OCI-LY3 (cell line): Measurements from ENCODE around the gene MFNG.

Source experiments
- CTCF ChIP-seq: fragments of 200-600, 300-600 bp; sonication (generic); IDR thresholded peaks from 2 replicates; pipeline ENCODE4 v1.5.1; 2014; ENCODE audit warnings: antibody characterized with exemption, low read length, low read depth
- EZH2phosphoT487 ChIP-seq: fragments of 200-600 bp; shearing (Covaris generic); IDR thresholded peaks from 2 replicates; pipeline ENCODE4 v1.6.1; 2018; ENCODE audit warnings: antibody characterized with exemption, mixed run types, low read depth

GRCh38 chr22:37534445-37534844 is 48.3 kb upstream of the MFNG start:
- TF ChIP-seq CTCF, result no peak
- TF ChIP-seq EZH2phosphoT487, result no peak
